NCI-H1105 treated with DMSO at 0.1 percent for 48 hours (cell line): ENCODE results near the gene IRAK2.

Source experiments
- DNase-seq: peaks from one replicate; lab custom pipeline; 2025; lab: John Stamatoyannopoulos, UW

IRAK2 gene

DNA sequence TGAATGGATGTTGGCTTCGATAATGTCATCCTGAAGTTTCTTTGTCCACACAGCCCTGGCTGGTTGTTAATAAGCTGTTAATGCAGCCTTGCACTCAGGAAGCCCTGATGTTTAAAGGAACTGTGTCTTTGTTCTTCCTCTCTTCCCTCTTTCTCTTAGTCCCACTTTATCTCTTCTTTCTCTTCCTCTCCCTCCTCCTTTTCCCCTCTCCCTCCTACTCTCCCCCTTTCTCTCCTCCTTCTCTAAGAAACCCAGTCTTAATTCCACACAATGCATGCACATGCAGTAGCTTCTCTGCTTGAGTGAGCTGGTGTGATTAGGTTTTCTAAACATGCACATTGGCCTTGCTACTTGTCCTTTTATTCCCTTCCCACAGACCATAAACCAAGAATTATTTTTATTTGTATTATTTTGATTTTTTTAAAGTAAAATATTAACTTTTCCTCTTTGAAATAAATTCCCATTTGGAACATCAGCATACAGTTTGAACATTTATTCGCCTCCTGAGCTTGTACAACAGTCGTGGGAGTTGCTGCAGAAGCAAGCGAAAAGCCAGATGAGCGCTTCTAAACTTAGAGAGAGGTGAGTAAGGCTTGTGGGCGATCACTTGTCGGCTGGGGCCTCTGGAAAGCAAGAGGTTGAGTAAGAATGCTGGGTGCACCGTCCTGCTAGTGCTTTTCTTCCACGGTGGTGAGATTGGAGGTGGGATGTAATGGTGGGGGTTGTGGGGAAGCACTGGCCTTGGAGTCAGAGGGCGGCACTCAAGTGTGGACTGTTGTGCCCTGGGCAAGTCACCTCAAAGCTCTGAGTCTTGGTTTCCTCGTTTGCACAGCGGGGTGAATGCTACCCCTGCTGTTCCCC is 120.8 kb downstream of the IRAK2 start:
- no peak for DNase-seq

DNA sequence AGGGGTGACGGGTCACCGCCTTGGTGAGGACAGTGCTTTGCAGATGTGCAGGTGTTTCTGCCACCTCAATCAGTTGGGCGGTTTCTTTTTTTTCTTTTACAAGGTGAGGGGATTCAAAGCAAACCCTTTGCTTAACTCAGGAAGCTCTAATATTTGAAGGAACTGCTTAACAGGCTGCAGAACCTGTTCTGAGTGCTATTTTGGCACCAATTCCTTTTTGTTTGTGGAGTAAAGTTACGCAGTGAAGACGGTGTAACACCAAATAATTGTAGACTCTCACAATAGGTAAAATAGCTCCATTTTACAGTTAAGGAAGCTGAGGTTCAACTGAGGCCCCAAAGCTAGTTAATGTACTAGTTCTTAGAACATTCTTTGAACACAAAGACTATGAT is 121.4 kb downstream of the IRAK2 start:
- no peak for DNase-seq

DNA sequence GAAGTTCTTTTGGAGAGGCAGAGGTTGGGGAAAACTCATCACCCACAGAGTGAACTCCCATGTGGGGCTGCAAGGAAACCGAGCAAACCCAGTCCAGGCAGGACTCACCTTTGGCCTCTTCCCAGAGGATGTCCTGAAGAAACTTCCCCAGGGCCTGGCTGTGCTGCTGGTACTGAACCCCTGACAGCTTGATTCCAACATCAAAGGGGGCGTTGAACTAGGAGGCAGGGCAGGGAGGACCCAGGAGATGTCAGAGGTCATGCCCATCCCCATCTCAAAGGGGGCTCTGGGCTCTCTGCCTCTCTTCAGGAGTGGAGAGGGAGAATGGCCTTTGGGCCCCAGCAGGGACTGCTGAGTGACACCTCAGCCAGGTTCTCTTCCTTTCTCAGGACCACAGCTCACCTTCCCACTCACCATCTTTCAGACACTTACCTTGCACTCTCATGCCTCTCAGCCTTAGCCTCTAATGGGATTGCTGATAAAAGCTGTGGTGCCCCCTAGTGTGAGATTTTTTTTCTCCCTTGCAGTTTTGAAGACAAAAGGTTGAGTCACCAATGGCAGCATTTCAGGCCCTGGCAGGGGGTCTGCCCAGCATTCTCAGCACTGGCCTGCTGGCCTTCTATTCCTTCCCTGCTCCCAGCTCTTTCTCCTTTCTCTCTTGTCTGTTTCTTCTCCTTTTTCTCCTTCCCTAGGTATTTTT is 122.0 kb downstream of the IRAK2 start:
- peak; percentile 44 for DNase-seq

DNA sequence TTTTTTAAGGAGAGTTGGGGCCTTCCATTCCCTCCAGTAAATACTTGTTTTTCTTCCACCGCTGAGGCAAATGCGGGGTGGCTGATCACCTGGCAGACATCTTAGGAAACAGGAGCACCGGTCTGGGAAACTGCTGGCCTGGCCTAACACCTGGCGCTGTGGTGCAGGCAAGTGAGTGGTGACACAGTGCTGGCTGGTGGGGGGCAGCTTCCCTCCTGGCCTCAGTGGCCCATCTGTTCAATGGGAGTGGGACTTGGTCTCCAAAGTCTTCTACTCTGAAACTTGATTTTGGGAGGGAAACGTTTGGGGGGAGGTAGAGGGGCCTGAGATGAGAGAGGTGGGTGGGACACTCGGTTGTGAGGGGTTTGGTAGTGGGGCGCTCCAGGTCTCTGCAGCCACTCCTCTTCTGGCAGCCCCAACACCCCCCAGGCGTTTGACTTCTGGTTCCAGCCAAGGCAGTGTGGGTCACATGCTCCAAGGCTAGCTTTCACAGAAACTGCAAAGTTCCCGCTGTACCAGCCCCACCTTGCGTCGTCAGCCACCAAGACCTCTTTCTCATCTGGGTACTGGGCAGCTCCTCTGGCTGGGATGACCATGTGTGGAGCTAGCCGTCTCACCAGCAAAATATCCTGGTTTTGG is 123.3 kb downstream of the IRAK2 start:
- no peak for DNase-seq

DNA sequence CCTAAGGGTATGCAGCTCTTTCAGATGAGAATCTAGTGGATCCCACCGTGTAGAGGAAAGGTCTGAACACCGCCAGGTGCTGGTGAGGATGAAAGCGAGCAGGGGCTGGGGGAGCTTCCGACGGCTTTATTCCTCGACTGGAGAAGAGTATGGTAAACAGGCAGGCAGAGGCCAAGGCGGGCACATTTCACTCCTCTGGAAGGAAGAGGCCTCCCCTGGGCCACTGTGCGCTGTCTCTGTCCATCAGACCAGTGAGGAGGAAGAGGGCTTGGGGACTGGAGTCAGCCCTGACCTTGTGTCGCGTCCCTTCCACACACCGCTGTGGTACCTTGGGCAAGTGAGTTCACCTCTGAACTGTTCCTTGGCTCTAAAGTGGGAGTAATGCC is 123.8 kb downstream of the IRAK2 start:
- DNase-seq: no peak

DNA sequence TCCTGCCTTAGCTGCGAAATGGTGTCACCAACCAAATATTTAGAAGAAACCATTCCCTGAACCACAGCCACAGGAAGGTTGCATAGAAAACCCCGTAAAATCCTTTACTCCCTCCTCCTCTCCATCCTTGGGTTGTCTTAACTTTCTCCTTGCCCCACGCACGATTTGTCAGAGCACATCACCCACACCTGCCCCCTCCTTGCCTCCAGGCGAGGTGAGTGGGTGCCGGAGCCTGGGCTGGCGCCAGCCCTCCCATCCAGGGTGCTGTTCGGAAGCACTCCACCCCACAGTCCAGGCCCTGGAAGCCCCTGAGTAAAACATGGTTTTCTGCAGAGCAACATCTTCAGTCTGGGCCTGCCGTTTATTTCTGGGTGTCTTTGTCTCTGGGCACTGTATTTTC is 124.4 kb downstream of the IRAK2 start:
- no peak for DNase-seq

DNA sequence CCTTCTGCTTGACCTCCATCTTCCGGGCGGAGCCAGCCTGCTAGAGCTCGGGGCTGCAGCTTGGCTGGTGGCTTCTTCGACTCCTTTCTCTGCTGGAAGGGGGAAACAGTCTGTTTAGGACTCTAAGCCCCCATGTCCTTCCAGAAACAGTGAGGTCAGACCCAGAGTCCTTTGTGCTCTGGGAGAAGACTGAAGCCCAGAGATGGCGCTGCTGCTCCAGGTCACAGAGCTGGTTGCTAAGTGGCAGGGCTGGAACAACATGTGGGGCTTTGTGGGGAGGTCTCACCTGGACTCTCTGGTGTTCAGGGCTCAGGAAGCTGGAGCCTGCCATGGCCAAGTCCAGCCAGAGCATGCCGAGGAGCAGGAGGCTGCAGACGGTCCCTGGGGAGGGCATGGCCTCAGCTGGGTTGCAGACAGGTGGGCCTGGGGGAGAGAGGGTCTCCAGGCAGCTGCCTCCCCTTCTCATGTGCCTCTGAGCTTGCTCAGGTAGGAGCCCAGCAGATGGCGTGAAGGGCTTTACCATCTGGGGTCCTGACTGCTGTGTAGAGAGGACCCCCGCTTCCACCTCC is 125.2 kb downstream of the IRAK2 start:
- DNase-seq: no peak

DNA sequence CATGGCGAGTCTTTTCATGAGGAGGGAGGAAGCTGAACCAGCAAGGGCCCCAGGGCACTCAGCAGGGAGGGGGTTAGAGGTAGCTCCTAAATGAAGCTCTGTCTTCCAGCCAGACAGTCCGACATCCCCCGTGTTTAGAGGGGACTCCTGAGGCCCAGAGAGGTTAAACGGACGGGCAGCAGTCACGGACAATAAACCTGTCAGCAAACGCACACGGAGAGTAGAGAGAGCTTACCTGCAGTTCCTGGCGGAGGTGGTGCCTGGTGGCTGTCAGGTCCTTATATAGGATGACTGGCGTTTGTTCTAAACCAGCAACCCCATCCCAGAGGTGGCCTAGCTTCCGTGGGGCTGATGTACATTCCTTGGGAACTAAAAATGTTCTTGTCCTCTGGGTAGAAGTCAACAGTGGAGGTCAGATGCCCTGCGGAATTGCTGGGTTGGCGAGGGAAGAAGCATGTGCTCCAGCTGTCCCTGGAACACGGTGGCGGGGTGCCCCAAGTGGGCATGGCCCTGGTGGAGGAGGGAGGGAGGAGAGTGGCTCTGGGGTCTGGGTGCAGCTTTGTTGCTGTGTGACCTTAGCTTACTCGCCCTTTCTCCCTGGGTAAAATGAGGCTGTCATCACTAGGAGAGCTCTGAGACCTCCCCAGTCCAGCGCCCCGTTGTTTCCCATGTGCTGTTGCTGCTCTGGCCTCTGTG is 125.9 kb downstream of the IRAK2 start:
- DNase-seq: no peak

DNA sequence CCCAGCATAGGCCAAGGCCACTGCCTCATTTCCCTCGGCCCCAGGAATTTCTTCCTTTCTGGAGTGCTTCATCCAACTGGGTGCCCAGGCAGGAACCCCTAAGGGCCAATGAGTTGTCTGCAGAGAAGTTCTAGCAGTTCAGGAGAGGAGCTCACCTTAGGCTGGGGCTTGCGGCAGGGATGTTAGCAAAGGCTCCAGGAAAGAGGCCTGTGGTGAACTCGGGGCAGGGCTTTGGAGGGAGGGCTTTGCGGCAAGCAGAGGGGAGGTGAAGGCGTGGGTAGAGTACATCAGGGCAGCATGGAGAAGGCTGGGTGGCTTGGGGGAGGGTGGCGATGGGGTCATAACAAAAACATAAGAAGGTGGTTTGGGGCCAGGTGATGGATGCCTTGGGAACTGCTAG is 126.9 kb downstream of the IRAK2 start:
- no peak for DNase-seq

DNA sequence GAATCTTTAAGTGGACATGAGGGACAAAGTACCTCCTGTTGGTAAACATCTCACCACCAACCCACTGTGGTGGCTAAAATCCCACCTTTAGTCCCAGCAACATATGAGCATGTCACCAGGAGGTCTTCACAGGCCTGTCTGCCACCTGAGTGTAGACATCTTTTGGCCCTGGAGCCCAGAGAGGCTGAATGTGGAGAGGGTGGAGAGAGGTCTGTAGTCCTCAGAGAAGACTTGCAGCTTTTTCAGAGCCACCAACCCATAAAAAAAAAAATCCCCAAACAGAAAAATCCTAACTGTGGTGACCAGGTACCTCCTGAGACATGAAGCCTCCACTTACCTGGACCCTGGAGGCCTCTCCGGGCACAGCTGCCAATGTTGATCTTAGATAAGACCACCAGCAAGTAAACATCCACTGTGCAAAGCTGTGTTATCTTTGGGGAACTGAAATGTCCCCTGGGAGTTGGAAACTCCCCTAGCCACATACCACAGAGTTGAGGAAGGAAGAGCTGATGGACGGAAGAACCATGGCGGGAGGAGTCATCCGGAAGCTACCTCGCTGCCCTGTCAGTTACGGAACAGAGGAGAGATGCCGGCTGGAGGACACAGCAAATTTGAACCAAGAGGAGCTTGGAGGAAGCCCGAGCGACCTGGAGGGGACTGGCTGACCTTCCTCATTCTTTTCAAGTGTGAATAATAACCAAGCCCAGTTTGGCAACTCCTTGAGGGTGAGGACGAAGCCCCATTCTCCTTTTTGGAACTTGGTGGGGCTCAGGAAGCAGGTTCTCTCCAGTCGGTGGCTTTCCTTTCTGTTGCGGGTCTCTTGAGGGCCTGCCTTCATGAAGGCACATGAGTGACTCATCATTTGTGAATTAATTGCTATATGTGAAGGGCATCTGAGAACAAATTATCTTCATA is 128.0 kb downstream of the IRAK2 start, which contains the start of gene GHRL:
Gene GHRL, minus strand, starts transcription at position 443 of the 915 bp plus-strand sequence. CDS start 2,767 bp downstream, outside the sequence.
- no peak for DNase-seq
